ENCODE measurements around the gene DNMT3A. TPM values are rescaled to one million over a fixed set of nuclear protein-coding genes. Genes with fewer than 3 reads are reported as not detected.

Gene DNMT3A
- total RNA-seq, 1 donor from 2014 or later: 113 TPM

DNA sequence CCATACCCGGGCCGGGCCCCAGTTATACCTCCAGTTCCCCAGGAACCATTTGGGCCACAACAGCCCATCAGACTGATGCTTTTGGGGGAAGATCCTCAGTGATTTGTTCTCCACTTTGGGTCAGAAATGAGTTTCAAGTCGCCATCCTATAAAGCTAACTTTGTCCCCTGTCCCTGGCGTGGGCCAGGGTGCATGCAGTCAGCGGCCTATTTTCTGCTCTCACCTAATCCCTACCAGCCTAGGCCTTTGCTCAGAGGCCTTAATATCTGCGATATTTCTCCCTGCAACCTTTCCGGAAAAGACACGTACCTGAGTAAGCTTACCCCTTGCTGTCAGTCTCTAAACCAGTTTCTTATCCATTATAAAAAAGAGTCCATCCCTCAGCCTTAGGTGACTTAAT lies 7.2 kb downstream of the DNMT3A start:
- TF ChIP-seq, protein P1, sequence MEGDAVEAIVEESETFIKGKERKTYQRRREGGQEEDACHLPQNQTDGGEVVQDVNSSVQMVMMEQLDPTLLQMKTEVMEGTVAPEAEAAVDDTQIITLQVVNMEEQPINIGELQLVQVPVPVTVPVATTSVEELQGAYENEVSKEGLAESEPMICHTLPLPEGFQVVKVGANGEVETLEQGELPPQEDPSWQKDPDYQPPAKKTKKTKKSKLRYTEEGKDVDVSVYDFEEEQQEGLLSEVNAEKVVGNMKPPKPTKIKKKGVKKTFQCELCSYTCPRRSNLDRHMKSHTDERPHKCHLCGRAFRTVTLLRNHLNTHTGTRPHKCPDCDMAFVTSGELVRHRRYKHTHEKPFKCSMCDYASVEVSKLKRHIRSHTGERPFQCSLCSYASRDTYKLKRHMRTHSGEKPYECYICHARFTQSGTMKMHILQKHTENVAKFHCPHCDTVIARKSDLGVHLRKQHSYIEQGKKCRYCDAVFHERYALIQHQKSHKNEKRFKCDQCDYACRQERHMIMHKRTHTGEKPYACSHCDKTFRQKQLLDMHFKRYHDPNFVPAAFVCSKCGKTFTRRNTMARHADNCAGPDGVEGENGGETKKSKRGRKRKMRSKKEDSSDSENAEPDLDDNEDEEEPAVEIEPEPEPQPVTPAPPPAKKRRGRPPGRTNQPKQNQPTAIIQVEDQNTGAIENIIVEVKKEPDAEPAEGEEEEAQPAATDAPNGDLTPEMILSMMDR (conservative IDR thresholded peaks at IDR 0.05): no peak
- Mint-ChIP-seq H3K27ac (ENCODE audit: unreplicated experiment) (no peak overlapping the region), H3K4me3 (no peak overlapping the region), H3K4me1 (peaks cover 13% of the 10 kb centered on the region), H3K27me3 (ENCODE audit: low read depth) (peaks cover 7% of the 10 kb centered on the region), H3K9me3 (no peaks in the 10 kb centered on the region), H3K36me3 (ENCODE audit: low read depth) (no peaks in the 10 kb centered on the region)
- DNase-seq (ENCODE audit: low read depth, low spot score): no peak

DNA sequence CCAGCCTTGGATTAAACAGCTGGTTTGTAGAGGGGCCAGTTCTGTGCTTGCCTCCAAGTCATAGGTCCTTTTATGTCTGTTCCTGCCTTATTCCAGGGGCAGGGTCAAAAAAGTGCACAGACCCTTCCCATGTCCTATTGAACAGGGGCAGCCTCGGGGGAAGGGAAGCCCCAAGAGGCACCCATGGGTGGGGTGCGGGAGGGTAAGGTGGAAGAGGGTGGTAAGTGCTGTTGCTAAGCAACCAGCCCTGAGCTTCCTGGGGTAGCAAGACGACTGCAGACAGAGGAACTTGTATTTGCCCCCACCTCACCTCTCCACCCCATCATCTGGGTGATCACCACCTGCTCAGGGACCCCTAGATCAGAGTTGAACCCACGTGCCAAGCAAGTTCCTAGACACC lies 7.7 kb downstream of the DNMT3A start:
- Mint-ChIP-seq H3K36me3 (ENCODE audit: low read depth) (no peaks in the 10 kb centered on the region), H3K9me3 (no peaks in the 10 kb centered on the region), H3K27me3 (ENCODE audit: low read depth) (peaks cover 3% of the 10 kb centered on the region), H3K4me3 (no peak overlapping the region), H3K4me1 (peaks cover 13% of the 10 kb centered on the region), H3K27ac (ENCODE audit: unreplicated experiment) (no peak overlapping the region)
- TF ChIP-seq, protein P1 (conservative IDR thresholded peaks at IDR 0.05): no peak
- DNase-seq (ENCODE audit: low read depth, low spot score): no peak

DNA sequence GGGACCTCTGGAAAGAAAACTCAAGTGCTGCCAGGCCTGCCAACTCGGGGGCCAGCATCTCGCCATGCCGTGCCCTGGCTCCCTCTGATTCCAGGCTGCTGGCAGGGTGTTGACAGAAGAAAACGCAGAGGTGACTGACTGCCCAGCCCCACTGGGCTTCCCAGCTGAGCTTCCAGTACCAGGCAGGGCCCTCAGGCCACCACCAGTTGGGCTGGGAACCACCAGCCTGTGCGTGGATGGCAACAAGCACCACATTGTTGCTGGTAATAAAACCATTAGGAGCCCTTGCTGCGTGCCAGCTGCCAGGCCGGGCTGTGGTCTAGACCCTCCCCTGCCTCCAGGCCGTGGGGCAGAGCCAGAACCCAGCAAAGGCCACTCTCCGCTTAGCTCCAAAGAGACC lies 9.2 kb downstream of the DNMT3A start:
- Mint-ChIP-seq H3K4me3 (no peak overlapping the region), H3K27me3 (ENCODE audit: low read depth) (no peaks in the 10 kb centered on the region), H3K9me3 (no peaks in the 10 kb centered on the region), H3K27ac (ENCODE audit: unreplicated experiment) (no peak overlapping the region), H3K4me1 (peaks cover 13% of the 10 kb centered on the region), H3K36me3 (ENCODE audit: low read depth) (peaks cover 4% of the 10 kb centered on the region)
- no peak for DNase-seq (ENCODE audit: low read depth, low spot score)
- TF ChIP-seq, protein P1 (conservative IDR thresholded peaks at IDR 0.05): no peak

DNA sequence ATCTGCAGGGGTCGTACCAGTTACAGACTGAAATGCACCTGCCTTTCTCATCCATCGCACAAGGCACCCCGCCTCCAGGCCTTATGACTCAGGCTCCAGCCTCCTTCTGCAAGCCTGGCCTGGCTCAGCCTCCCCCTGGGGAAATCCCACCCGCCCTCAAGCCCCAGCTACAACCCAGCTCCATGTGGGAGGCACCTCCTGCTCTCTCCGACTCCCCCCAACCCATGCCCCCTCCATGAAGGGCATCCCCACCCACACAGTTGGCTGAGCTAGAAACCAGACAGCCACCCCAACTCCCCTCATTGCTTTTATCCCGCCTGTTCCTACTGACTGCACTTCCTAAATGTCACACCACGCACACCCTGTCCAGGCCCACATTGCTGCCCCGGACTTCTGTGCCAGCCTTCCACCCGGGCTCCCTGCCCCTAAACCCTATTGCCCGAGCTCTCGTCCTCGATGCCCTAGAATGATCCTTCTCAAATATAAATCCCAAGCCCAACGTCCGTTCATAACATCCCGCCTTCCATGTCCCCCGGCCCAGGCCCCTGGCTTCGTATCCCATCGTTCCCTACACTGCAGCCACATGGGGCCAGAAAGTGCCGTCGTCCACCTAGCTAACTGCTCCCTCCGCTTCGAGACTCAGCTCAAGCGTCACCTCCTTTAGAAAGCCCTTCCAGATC lies 9.9 kb downstream of the DNMT3A start:
- DNase-seq (ENCODE audit: low read depth, low spot score): no peak
- H3K4me1 Mint-ChIP-seq: peaks cover 11% of the 10 kb centered on the region
- TF ChIP-seq, protein P1 (conservative IDR thresholded peaks at IDR 0.05): no peak
- no peaks in the 10 kb centered on the region for H3K27me3 Mint-ChIP-seq (ENCODE audit: low read depth)
- H3K9me3 Mint-ChIP-seq: no peaks in the 10 kb centered on the region
- no peak overlapping the region for H3K4me3 Mint-ChIP-seq
- H3K36me3 Mint-ChIP-seq (ENCODE audit: low read depth): peaks cover 10% of the 10 kb centered on the region
- H3K27ac Mint-ChIP-seq (ENCODE audit: unreplicated experiment): peak overlapping the region; percentile 1

DNA sequence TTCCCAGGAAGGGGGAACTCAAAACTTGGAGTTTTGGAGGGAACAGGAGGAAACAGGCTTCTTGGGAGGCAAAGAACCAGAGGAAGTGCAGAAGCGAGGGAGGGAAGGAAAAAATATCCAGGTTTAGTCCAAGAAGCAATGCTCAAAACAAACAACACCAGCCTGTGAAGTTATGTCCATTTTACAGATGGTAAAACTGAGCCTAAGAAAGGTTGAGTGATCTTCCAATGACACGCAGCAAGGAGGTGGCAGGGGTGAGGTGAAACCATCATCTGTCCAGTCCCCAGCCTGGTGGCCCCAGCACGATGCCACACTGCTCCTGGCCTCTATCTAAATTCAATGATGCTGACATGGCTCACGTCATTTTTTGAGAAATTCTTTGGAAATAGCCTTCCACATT lies 10.8 kb downstream of the DNMT3A start:
- no peak overlapping the region for H3K4me3 Mint-ChIP-seq
- DNase-seq (ENCODE audit: low read depth, low spot score): no peak

More for the DNA sequence above, 10.8 kb downstream of the DNMT3A start:
- peaks cover 15% of the 10 kb centered on the region for H3K36me3 Mint-ChIP-seq (ENCODE audit: low read depth)
- peaks cover 8% of the 10 kb centered on the region for H3K4me1 Mint-ChIP-seq
- TF ChIP-seq, protein P1 (conservative IDR thresholded peaks at IDR 0.05): no peak
- peaks cover 4% of the 10 kb centered on the region for H3K9me3 Mint-ChIP-seq
- H3K27me3 Mint-ChIP-seq (ENCODE audit: low read depth): no peaks in the 10 kb centered on the region
- H3K27ac Mint-ChIP-seq (ENCODE audit: unreplicated experiment): no peak overlapping the region
